ENCODE measurements around the gene CLPTM1L.

DNA sequence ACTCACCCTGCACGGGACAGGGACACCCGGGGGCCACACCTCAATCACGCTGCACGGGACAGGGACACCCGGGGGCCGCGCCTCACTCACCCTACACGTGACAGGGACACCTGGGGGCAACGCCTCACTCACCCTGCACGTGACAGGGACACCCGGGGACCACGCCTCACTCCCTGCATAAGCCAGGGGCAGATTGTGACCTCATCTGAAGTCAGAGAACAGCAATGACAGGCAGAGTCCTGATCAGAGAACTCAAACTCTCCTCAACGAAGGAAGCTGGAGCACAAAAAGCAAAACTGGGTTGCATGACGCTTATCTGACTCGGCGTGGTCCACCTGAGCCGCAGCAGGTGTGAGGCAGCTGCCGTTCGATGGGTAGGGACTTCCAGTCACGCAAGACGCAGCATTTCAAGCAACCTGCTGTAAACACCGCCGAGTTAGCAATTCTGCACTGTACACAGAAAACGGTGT lies 53.3 kb downstream of the CLPTM1L start:
- TF ChIP-seq, protein P1, sequence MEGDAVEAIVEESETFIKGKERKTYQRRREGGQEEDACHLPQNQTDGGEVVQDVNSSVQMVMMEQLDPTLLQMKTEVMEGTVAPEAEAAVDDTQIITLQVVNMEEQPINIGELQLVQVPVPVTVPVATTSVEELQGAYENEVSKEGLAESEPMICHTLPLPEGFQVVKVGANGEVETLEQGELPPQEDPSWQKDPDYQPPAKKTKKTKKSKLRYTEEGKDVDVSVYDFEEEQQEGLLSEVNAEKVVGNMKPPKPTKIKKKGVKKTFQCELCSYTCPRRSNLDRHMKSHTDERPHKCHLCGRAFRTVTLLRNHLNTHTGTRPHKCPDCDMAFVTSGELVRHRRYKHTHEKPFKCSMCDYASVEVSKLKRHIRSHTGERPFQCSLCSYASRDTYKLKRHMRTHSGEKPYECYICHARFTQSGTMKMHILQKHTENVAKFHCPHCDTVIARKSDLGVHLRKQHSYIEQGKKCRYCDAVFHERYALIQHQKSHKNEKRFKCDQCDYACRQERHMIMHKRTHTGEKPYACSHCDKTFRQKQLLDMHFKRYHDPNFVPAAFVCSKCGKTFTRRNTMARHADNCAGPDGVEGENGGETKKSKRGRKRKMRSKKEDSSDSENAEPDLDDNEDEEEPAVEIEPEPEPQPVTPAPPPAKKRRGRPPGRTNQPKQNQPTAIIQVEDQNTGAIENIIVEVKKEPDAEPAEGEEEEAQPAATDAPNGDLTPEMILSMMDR (IDR thresholded peaks at IDR 0.05): no peak
- TF ChIP-seq POLR2A (IDR thresholded peaks at IDR 0.05): no peak
